Stimulated activated CD4-positive, alpha-beta T cell treated with anti-CD3 and anti-CD28 coated beads, Interleukin-2, amount 100 ng/mL, for 48 hours (primary cell): ENCODE results near the gene AMIGO3.
"Not testable (repeated sequence)": the region's sequence is repeated elsewhere in the genome, so short reads cannot be mapped to it uniquely, and the experiment has no call there.

Source experiments
- DNase-seq, 2 donors: peaks; one replicate each; pipeline ENCODE4 v3.0.0-alpha.2; 2020

Gene AMIGO3

GRCh38 chr3:49706456-49707112 lies 12.9 kb downstream of the AMIGO3 start:
- no peak for DNase-seq

- no peak for DNase-seq
Measured at GRCh38 chr3:49705390-49705960, 14.0 kb downstream of the AMIGO3 start.

GRCh38 chr3:49704629-49705028 lies 14.9 kb downstream of the AMIGO3 start:
- DNase-seq = no peak

DNA sequence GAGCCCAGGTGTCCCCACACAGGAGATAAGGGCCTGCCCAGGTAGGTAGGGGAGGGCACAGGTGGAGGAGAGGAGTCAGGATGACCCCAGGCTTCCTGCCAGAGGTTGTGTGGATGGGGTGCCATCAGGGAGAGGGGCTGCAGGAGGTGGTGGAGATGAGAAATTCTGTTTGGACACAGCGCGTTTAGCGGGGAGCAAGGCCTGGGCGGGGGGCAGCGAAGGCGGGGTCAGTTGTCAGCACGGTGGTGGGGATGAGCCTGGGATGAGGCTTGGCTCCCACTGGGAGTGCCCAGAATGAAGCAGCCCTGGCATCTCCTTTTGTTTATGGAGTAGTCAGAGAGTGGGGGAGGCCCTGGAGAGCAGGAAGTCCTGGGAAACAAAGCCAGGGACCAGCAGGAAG lies 15.5 kb downstream of the AMIGO3 start:
- DNase-seq = no peak

GRCh38 chr3:49703443-49703927 lies 16.0 kb downstream of the AMIGO3 start:
- DNase-seq = peak; percentile 51 to 56

DNA sequence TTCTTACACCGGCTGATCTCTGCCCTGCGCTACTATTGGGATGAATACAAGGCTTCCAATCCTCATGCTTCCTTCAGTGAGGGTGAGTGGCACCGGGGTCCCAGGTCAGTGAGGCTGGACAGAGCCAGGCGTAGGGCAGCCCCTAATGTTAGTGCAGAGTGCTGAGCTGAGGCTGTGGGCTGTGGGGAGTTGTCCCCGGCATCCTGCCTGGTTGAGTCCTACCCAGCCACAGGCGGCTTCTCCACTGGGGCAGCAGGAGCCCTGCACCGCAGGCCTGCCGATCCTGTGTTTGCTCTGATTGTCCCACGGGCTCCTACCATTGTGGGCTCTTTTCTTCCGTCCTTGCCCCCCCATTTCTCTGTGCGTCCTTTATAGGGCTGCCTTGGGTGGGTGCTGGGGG lies 16.8 kb downstream of the AMIGO3 start:
- DNase-seq = no peak

DNA sequence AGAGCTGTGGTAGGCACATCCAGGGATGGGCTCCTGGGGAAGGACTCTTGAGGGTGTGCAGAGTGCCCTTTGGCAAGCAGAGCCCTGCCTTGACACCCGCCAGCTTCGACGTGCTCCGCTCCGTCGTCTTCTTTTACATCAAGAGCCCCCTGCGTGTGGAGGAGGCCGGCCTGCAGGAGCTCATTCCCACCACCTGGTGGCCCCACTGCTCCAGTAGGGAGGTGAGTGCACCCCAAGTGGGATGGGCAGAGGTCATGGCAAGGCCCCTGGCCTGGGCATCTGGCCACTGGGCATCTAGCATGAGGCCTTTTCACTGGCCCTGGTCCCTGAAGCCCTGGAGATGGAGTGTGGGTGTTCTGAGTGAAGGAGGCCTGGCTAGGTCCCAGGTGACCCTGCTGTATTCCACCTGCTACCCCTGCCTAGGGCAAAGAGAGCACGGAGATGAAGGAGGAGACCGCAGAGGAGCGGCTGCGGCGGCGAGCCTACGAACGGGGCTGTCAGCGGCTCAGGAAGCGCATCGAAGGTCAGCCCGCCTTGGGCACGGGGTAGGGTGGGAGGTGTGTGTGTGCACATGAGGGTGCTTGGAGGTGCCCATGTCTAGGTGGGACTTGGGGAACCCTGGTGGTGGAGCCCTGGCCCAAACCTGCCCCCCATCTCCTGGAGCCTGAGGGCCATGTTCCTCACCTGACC lies 18.0 kb downstream of the AMIGO3 start:
- DNase-seq = no peak

- no peak for DNase-seq
Measured at GRCh38 chr3:49700453-49701128, 18.9 kb downstream of the AMIGO3 start.

- no peak for DNase-seq
Measured at GRCh38 chr3:49700014-49700413, 19.5 kb downstream of the AMIGO3 start.

DNA sequence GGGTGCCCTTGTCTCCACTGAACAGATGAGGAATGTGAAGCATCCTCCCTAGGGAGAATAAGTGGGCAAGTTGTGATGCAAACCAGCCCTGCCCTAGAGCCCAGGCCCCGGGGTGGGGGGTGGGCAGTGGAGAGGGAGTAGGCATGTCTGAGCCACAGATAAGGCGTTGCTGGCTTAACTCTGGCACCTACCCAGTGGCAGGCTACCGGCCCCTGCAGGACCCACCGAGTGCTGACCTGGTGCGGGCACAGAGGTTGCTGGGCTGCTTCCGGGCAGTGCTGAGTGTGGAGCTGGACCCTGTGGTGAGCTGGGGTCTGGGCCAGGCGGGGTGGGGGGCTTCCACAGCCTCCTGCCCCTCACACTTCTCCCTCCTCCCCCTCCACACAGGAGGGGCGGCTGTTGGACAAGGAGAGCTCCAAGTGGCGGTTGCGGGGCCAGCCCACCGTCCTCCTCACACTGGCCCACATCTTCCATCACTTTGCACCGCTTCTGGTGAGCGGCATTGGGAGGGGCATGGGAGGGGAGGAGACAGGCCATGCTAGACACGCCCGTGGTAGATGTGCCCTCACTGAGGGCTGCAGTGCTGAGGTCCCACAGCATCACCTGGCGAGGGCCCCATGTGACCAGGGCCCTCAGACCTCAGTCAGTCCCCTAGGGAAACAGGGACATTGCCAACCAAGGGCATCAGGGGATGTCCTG lies 20.1 kb downstream of the AMIGO3 start:
- DNase-seq = no peak

DNA sequence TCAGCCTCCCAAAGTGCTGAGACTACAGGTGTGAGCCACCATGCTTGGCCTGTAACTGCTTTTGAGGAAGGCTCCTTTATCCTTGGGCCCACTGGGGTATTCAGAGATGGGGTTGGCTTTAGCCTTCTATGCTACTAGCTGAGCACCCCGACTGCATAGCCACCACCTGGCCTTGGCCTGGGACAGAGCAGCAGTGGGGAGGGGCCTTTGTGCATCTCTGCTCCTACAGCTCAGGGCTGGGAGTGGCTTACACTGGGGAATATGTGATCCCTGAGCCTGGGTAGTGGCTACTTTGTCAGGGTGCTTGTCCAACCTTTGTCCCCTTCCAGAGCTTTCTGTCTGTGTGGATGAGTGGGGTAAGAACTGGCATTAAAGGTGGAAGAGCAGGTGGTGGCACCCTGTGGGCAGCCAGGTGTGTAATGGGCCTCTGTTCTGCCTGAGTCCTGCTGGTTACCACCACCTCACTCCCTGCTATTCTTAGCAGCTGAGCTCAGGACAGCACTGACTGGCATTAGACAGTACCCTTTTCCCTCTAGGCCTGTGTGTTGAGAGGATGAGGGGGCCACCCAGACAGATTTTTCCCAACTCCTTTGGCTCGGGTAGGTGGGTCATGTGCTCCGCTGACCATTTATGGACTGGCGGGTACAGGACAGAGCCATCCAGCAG lies 24.0 kb downstream of the AMIGO3 start:
- not testable (repeated sequence) for DNase-seq

GRCh38 chr3:49694409-49695070 lies 24.9 kb downstream of the AMIGO3 start:
- DNase-seq = not testable (repeated sequence)

- DNase-seq = not testable (repeated sequence)
Measured at GRCh38 chr3:49691481-49691880, 28.0 kb downstream of the AMIGO3 start.

DNA sequence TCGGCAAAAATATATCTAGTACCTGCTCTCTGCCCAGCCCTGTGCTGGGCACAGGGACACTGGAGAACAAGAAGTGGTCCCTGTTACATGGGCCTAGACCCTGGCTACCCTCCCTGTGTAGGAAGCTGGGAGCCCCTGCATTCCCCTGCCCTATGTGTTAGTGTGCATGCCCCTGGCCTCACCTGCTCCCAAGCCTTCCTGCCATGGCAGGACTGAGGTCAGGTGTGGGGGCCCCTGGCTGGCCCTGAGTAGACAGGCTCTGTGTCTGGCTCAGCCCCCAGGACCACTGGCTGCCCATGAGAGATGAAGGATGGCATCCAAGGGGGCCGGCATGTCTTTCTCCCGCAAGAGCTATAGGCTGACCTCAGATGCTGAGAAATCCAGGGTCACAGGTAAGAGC lies 28.6 kb downstream of the AMIGO3 start:
- not testable (repeated sequence) for DNase-seq

DNA sequence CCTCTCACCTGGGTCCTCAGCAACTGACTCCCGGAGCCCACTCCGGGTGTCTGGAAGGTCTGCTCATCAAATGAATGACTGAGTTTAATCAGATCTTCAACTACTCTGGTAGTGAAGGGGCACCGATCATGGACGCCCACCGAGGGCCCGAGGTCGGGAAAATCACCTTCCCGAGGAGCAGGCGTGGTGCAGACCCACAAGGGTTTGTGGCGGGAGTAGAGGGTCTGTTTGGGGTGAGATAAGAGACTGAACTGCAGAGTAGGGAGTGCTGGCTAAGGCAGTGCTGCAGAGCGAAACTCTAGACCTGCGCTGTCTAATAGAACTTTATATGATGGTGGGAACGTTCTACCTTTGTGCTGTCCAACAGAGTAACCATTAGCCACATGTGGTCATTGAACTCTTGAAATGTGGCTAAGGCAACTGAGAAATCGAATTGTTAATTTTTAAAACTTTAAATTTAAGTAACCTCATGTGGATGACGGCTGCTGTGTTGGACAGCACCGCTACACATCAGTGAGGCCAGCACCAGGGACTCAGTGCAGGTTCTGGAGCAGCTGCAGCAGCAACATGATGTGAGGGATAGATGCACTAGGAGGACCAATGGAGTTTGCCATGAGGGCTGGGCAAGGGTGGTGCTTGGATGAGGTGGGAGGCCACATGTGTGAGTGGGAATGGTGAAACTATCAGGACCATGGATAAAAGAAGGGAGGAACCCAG lies 29.4 kb downstream of the AMIGO3 start:
- not testable (repeated sequence) for DNase-seq

DNA sequence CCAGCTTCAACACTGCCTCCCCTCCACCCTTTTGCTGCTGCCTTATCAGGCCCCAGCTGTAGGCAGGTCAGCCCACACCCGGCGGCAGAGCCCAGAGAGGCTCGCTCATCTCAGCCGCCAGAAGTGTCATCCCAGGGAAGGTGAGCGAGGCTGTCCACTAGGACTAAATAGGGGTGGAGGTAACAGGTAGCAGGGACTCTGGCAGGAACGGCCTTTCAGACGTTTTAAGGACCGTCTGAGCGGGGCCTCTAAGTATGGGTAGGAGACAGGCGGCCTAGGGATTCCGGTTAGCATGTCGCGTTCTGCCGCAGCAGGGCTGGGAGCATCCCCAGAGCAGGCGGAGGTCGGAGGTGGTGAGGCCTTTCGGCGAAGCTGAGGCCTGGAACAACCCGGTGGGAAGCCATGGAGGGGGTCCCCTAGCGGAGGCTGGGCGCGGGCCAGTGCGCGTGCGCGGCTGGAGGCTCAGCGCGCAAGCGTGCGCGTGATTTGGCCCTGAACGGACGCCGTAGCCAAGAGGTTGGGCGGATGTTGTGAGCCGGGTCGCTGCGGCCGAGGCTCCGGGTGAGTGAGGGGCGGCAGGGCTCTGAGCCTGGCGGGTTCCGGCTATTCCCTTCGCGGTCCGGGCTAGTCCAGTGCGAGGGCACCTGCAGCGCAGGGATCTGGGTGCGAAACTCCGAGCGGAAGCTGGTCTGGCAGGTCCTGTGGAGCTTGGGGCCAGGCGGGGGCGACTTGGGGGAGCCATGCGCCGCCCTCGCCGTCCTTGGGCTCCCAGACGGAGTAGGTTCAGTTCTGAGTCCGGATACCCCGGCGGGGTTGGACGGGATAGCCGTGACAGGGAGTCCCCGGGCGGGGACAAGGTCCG lies 30.2 kb downstream of the AMIGO3 start, which contains the start of the genes MST1 and RNF123:
Gene MST1 (minus strand): TSS at position 429 of the 862 bp plus-strand sequence. CDS start 783 bp downstream, outside the sequence.
Gene RNF123 (plus strand): TSS at position 512 of the 862 bp plus-strand sequence. CDS start 1,609 bp downstream, outside the sequence.
- DNase-seq = peak; percentile 91 to 93

DNA sequence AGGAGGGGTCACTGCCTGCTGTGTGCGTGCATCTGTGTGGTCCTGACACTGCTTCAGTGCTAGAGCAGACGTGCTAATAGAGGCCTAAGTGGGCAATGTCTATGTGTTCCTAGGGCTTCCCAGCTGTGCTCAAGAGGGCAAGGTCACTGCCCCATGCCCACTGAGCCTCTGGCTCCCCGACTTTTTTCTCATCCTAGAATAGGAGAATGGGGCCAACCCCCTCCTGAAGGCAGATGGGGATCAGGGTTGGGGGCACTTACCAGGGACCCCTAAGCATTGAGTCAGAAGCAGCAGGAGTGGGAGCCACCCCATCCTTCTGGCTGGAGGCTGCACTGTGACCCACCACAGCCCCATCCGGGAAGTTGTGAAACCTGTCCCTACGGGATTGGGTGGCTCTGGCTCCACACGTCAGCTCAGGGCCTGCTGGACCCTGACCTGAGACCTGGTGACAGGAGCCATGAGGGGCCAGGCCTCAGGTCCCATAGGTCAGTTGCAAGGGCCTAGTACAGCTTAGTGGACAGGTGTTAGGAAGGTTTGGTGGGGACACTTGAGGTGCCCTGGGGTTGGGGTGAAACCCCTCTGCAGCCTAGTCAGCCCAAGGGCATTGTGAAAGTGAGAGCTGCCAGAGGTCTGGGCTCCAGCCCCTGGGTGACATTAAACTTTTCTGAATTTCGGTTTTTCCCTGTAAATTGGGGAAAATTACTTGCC lies 31.0 kb downstream of the AMIGO3 start:
- not testable (repeated sequence) for DNase-seq

- not testable (repeated sequence) for DNase-seq
Measured at GRCh38 chr3:49687424-49687795, 32.1 kb downstream of the AMIGO3 start.
